SK-N-SH treated with all-trans-retinoic acid at 6 μM for 48 hours (cell line): ENCODE data around the gene FBXL17.

Experiments
- BACH2 ChIP-seq: fragments of 250-450 bp; sonication (Bioruptor Pico); IDR thresholded peaks from 2 replicates; pipeline ENCODE4 v1.9.0; 2021; ENCODE audit warnings: mild to moderate bottlenecking, borderline replicate concordance
- CREB5 ChIP-seq: fragments of 250-450 bp; sonication (Bioruptor Pico); IDR thresholded peaks from 2 replicates; pipeline ENCODE4 v1.5.1; 2020; ENCODE audit warnings: low read depth, mild to moderate bottlenecking, moderate library complexity
- PATZ1 ChIP-seq: fragments of 250-450 bp; sonication (Bioruptor Pico); IDR thresholded peaks from 2 replicates; pipeline ENCODE4 v1.8.0; 2020; ENCODE audit warnings: mild to moderate bottlenecking, moderate library complexity, borderline replicate concordance
- POU6F1 ChIP-seq: fragments of 250-450 bp; sonication (Bioruptor Pico); IDR thresholded peaks from 2 replicates; pipeline ENCODE4 v1.8.0; 2021; ENCODE audit warnings: low read depth, mild to moderate bottlenecking, moderate library complexity, borderline replicate concordance
- SNAI2 ChIP-seq: fragments of 250-450 bp; sonication (Bioruptor Pico); IDR thresholded peaks from 2 replicates; pipeline ENCODE4 v1.5.0; 2020; ENCODE audit warnings: mild to moderate bottlenecking, moderate library complexity
- TCF4 ChIP-seq: fragments of 250-450 bp; sonication (Bioruptor Pico); IDR thresholded peaks from 2 replicates; pipeline ENCODE4 v1.8.0; 2021; ENCODE audit warnings: mild to moderate bottlenecking, moderate library complexity, borderline replicate concordance
- TSHZ2 ChIP-seq: fragments of 250-450 bp; sonication (Bioruptor Pico); IDR thresholded peaks from 2 replicates; pipeline ENCODE4 v1.5.0; 2020; ENCODE audit warnings: mild to moderate bottlenecking, moderate library complexity
- ZFP30 ChIP-seq: fragments of 450-650 bp; formaldehyde crosslinking; IDR thresholded peaks from 2 replicates; pipeline ENCODE4 v1.5.0; 2022; ENCODE audit warnings: mild to moderate bottlenecking, moderate library complexity
- ZNF70 ChIP-seq: fragments of 450-650 bp; formaldehyde crosslinking; IDR thresholded peaks from 2 replicates; pipeline ENCODE4 v1.5.0; 2020; ENCODE audit warnings: mild to moderate bottlenecking, moderate library complexity

- TF ChIP-seq TSHZ2 (CRISPR knock-in tag): no peak
- TF ChIP-seq POU6F1 (CRISPR knock-in tag): no peak
- TF ChIP-seq ZFP30 (CRISPR knock-in tag): no peak
- TF ChIP-seq TCF4 (CRISPR knock-in tag): no peak
- TF ChIP-seq SNAI2 (CRISPR knock-in tag): no peak
- TF ChIP-seq BACH2: no peak
- no peak for TF ChIP-seq CREB5
- no peak for TF ChIP-seq PATZ1 (CRISPR knock-in tag)
- TF ChIP-seq ZNF70: no peak
Observed at GRCh38 chr5:107980923-107981692, 400.8 kb downstream of the FBXL17 start.
